OCI-LY1 (cell line): Measurements from ENCODE around the gene RAD51B.

ENCODE experiments used
- EZH2 ChIP-seq: fragments of 200-600 bp; sonication (generic), shearing (Covaris generic); IDR thresholded peaks from 2 replicates; pipeline ENCODE4 v1.8.0; 2017; ENCODE audit warnings: borderline replicate concordance, mixed run types, mild to moderate bottlenecking, antibody characterized with exemption, low read length, moderate library complexity, mixed read lengths
- TF ChIP-seq, protein P1 (sequence below): fragments of 200-600 bp; sonication (generic), shearing (Covaris generic); IDR thresholded peaks from 2 replicates; pipeline ENCODE4 v1.5.1; 2017; ENCODE audit warnings: mild to moderate bottlenecking, antibody characterized with exemption, low read length, moderate library complexity, mixed read lengths

- TF ChIP-seq, protein P1, sequence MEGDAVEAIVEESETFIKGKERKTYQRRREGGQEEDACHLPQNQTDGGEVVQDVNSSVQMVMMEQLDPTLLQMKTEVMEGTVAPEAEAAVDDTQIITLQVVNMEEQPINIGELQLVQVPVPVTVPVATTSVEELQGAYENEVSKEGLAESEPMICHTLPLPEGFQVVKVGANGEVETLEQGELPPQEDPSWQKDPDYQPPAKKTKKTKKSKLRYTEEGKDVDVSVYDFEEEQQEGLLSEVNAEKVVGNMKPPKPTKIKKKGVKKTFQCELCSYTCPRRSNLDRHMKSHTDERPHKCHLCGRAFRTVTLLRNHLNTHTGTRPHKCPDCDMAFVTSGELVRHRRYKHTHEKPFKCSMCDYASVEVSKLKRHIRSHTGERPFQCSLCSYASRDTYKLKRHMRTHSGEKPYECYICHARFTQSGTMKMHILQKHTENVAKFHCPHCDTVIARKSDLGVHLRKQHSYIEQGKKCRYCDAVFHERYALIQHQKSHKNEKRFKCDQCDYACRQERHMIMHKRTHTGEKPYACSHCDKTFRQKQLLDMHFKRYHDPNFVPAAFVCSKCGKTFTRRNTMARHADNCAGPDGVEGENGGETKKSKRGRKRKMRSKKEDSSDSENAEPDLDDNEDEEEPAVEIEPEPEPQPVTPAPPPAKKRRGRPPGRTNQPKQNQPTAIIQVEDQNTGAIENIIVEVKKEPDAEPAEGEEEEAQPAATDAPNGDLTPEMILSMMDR, result no peak
- TF ChIP-seq EZH2, result no peak
Measured at GRCh38 chr14:68148763-68149162, 329.2 kb downstream of the RAD51B start.
